HG03442 (cell line): ENCODE data around the gene SLC22A7.

Source experiments
- ATAC-seq: cut with Tn5 transposase; IDR thresholded peaks from one replicate; pipeline ENCODE4 v1.9.1; 2021; ENCODE audit warnings: mild to moderate bottlenecking, moderate library complexity; ENCODE audit not compliant: unreplicated experiment

SLC22A7 gene, protein sequence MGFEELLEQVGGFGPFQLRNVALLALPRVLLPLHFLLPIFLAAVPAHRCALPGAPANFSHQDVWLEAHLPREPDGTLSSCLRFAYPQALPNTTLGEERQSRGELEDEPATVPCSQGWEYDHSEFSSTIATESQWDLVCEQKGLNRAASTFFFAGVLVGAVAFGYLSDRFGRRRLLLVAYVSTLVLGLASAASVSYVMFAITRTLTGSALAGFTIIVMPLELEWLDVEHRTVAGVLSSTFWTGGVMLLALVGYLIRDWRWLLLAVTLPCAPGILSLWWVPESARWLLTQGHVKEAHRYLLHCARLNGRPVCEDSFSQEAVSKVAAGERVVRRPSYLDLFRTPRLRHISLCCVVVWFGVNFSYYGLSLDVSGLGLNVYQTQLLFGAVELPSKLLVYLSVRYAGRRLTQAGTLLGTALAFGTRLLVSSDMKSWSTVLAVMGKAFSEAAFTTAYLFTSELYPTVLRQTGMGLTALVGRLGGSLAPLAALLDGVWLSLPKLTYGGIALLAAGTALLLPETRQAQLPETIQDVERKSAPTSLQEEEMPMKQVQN

DNA sequence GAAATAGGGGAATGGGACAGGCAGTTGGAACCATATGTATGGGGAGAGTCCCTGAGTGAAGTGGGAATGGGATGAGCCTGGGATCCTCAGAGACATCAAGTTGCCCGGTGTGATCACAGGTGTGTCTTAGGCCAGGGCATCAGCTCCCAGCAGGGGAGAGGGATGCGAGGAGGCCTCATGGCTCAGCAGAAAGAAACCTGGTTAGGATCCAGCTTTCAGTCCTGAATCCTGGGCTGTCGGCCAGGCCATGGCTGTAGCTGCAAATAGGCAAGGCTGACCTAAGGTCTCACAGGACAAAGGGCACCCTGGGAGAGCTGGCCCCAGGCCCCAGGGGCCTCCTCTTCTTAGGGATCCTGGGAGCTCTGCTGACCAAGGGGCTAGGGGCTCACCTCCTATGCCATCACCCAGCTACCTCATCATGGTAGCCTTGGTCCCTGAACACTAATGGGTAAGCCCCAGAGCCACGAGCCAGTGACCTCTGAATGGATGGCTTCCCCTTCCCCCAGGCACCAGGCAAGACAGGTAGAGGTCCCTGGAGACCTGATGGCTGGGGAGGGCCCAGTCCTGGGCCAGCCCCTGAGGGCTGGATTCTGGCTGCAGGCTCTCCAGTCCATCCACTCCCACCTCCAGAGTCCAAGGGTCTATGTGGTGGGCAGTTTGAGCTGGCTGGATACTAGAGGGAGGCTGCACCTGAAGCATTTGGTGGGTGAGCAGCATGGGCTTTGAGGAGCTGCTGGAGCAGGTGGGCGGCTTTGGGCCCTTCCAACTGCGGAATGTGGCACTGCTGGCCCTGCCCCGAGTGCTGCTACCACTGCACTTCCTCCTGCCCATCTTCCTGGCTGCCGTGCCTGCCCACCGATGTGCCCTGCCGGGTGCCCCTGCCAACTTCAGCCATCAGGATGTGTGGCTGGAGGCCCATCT, at the start of gene SLC22A7:
Gene SLC22A7, plus strand, starts transcription at position 617 of the 921 bp plus-strand sequence. Its CDS starts 99 bp downstream, at position 716.
- no peak for ATAC-seq

DNA sequence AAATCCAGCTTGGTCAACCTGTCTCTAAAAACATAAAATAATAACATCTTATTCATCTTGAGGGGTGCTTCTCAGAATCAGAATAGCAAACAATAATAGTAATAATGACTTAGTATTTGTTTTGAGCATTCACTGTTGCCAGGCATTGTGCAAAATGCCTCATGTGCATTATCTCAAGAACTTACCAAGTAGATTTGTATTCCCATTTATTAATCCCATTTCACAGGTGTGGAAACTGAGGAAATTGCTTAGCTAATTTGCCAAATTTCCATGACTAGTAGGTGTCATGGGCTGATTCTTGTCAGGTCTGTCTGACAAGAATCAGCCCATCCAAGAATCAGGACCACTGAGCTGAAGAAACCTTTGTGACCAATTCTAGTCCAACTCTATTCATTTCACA, 49.3 kb upstream of the SLC22A7 start:
- ATAC-seq: no peak

DNA sequence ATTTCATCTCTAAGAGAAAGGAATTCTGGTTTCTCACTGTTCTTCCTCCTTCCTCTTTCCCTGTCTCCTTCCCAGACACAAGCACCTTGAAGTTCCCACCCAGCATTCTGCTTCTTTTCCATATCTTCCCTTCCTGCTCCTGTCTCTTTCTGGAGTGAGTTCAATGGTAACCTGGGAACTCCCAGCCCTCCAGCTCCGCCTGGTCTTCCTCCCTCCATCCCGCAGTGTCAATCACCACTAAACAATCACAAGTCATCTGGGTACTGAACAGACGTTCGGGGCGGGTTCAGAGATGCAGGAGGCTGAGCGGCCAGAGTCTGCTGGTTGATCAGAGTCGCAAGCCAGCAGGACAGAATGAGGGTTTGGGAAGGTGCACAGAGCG, 47.1 kb upstream of the SLC22A7 start:
- ATAC-seq: peak; percentile 37

DNA sequence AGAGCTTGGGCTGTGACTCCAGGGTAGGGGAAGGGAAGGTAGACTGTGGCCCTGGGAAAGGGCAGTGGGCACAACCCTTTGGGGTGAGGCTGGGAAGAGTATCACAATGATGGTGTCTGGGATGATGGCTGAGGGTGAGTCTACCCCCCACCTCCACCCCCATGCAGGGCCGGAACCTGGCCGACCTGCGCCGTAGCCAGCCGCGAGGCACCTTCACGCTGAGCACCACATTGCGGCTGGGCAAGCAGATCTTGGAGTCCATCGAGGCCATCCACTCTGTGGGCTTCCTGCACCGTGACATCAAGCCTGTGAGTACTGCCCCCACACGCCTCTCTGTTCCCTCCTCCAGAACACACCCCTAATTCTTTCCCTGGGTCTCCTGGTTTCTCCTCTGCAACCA, 44.7 kb upstream of the SLC22A7 start:
- no peak for ATAC-seq

DNA sequence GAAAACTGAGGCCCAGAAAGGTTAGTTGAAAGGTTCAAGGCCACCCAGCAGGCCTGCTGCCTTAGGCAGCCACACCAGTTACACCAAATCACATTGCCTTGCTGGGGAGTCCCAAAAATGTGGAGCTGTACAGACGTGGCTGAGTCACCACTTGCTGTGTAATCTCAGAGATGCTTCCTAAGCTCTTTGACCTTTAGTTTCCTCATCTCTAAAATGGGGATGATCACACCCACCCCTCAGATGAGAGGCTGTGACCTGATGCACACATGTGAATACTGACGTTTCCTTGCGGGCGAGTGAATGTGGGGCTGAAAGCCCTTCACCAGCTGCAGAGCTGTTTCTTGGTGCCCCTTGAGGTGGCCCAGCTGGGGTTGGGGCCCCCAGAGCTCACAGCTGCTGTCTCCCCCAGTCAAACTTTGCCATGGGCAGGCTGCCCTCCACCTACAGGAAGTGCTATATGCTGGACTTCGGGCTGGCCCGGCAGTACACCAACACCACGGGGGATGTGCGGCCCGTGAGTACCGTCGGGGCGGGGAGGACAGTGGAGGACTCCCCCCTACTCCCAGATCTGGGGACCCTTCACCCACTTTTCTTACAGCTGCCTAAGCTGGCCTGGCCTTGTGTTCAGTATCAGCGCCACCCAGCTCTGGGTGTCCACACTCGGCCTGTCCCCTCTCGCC, 43.8 kb upstream of the SLC22A7 start:
- no peak for ATAC-seq

DNA sequence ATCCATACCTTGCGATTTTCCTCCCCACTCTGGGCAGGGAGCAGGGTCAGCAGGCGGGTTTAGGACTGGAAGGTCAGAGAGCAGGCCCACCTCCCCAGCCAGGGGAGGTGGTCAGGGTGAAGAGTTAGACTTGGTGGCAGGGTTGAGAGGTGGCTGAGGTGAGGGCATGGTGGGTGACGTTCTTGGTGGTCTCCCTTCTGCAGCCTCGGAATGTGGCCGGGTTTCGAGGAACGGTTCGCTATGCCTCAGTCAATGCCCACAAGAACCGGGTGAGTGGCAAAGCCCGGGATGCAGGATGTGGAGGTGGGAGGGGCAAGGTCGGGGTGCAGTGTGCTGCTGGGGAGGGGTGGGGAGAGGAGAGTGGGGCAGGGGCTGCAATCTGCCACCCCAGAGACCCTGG, 43.2 kb upstream of the SLC22A7 start:
- ATAC-seq: no peak

DNA sequence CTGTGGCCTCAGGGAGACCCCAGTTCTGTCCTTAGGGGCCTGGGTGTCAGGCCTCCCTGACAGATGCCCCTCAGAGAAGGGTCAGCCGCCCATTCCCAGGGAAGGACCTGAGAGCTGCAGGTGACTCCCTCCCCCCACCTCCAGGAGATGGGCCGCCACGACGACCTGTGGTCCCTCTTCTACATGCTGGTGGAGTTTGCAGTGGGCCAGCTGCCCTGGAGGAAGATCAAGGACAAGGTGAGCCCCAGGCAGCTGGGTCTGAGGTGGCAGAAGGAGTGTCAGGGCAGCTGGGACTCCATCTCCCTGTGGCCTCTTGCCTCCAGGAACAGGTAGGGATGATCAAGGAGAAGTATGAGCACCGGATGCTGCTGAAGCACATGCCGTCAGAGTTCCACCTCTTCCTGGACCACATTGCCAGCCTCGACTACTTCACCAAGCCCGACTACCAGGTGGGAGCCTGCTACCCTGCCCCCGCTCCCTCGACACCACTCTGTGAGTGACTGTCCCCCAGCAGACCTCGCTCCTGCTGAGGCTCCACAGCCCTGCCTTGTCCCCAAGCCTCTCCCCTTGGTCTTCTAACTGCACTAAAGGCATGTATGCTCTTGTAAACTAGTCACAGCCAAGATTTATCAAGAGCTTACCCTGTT, 42.5 kb upstream of the SLC22A7 start:
- ATAC-seq: no peak

DNA sequence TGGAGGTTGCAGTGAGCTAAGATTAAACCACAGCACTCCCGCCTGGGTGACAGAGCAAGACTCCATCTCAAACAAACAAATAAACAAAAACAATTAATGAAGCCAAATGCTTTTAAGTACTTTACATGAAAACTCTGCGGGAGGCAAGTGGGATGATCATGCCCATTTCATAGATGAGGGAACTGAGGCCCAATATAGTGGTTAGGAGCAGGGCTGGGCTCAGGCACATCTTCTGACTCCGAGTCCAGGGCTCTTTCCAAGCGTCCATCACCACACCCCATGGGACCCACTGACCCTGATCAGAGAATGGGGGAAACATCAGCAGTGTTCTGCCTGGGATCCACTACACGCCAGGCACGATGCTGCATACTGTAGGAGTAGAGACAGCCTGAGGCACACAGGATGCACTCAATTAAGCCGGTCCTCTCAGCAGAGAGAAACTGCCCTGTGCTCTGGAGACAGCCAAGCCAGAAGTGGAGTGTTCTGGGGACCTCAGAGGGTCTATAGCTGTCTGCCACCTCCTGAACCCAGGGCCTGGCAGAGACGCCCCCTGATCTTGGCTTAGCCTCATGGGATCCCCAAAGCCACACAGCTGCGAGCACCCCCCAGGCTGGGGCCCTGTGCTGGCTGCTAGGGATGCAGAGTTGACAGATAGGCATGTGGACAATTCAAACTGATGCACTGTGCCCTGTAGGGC, 41.2 kb upstream of the SLC22A7 start:
- ATAC-seq: no peak

DNA sequence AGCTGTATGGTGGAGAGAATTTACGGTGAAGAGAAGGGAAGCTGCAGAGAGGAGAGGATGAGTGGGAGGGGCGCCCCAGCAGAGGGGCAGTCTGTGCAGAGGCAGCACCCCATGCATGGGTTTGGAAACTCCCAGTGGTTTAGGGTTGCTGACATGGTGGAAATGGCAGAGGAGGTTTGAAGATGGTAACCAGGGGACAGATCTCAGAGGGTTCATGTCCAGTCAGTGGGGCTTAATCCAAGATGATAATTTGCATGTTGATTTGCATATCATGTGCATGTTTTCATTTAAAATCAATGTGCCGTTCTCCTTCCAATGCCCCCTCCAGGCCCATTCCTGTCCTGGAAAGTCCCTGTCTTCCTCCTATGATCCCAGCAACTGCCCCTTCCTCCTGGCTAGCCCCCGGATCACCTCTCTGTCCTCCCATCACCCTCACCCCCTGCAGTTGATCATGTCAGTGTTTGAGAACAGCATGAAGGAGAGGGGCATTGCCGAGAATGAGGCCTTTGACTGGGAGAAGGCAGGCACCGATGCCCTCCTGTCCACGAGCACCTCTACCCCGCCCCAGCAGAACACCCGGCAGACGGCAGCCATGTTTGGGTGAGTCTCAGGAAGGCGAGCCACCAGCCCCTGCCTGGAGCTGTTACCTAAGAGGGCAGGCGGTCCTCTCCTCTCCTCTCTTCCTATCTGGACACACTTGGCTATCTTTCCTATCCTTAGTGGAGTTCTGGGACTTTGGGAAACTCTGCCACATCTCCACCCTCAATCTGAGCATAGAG, 40.5 kb upstream of the SLC22A7 start:
- no peak for ATAC-seq

DNA sequence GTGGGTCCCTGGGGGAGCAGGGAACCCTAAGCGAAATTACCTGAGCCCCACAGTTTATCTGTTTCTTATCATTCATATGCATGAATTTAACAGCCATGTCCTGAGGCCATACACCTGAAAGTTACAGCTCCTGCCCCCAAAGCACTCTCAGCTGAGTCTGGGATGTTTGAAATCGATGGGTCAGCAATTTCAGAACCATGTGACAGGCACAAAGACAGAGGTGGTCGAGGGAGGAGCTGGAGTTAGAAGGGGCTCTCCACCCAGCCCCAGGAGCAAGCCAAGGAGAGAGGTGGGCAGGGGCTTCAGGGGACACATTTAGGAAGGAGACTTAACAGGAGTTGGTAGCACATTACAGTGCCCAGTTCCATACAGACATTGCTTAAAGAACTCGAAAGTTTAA, 39.9 kb upstream of the SLC22A7 start:
- no peak for ATAC-seq

DNA sequence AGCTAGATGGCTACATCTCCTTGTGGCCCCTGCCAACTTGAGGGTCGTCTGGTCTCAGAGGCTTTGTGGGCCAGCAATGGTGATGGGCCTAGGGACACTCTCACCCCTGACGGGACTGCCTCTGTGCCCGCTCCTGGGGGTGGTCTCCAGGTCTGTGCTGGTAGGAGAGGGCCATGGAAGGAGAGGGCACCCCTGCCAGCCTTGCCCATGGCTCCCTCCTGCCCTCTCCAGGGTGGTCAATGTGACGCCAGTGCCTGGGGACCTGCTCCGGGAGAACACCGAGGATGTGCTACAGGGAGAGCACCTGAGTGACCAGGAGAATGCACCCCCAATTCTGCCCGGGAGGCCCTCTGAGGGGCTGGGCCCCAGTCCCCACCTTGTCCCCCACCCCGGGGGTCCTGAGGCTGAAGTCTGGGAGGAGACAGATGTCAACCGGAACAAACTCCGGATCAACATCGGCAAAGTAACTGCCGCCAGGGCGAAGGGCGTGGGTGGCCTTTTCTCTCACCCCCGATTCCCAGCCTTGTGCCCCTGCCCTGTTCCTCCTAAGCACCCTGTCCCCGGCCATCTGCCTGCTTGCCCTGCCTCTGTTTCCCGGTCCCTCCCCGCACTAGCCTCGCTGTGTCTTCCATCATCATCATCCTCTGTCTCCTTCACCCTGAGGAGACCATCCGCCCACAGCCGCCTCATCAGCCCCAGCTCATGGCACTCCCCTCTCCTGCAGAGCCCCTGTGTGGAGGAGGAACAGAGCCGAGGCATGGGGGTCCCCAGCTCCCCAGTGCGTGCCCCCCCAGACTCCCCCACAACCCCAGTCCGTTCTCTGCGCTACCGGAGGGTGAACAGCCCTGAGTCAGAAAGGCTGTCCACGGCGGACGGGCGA, 39.0 kb upstream of the SLC22A7 start:
- ATAC-seq: no peak

DNA sequence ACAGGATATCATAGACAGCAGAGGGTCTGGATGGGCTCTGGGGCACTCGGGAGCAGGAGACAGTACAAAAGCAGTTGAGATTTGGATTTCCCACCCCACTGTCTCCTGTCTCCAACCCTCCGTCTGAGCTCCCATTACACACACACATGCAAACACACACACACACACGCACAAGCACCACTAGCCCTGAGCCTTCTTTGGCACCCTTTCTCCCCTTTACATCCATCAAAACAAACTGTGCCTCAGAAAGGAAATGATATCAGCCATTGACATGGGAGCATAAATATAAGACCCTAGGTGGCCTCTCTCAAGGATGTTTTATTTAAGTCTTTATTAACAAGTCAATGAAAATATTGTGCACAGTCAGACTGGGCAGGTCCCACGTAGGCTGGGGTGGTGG, 37.3 kb upstream of the SLC22A7 start:
- ATAC-seq: no peak

DNA sequence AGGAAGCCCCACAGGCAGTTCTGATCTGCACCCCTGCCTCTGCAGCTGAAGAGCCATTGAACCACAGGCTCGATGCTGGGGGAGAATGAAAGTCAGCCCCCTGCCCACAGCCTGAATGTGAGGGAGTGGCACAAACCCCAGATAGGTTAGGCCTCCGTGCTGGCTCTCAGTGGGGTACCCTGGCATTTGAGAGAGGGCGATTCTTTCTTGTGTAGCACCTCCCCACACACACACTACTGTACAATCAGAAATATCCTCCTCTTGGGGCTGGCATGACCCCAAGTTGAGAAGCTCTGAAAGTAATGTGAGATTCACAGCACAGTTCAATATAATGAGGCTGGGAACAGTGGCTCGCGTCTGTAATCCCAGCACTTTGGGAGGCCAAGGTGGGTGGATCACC, 36.9 kb upstream of the SLC22A7 start:
- ATAC-seq: no peak

DNA sequence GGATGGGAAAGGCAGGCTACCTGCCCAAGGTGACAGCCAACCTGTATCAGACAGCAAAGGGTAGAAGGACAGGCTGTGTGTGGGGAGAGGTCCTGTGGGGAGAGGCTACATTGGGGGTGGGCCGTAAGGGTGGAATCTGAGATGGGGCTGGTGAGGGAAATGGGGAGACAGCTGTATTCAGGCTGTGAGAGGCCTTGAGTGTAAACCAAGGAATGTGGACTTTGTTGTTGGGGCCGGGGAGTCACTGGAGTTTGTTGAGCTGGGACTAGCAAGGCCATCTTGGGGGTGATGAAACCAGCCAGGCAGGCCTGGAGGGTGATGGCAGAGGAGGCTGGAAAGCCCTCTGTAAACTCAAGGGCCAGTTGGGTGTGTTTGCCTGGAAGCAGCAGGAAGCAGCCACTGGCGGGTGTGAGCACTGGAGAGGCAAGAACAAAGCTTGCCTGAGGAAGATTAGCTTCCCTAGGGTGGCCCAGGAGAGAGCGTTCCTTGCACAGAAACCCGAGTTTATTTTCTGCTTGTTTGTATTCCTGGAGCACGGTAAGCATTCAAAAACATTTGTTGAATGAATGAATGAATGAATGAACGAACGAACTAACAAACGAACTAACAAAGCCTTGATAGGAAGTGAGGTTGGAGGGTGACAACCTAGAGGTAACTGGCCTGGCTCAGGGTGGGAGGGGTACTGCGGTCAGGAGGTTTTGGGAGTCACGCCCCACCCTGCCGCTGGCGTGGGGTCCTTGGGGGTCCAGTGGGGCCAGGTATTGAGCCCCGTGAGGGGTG, 35.9 kb upstream of the SLC22A7 start:
- no peak for ATAC-seq

DNA sequence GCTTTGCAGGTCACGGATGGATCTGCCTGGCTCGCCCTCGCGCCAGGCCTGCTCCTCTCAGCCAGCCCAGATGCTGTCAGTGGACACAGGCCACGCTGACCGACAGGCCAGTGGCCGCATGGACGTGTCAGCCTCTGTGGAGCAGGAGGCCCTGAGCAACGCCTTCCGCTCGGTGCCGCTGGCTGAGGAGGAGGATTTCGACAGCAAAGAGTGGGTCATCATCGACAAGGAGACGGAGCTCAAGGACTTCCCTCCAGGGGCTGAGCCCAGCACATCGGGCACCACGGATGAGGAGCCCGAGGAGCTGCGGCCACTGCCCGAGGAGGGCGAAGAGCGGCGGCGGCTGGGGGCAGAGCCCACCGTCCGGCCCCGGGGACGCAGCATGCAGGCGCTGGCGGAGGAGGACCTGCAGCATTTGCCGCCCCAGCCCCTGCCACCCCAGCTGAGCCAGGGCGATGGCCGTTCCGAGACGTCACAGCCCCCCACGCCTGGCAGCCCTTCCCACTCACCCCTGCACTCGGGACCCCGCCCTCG, 35.2 kb upstream of the SLC22A7 start:
- no peak for ATAC-seq

DNA sequence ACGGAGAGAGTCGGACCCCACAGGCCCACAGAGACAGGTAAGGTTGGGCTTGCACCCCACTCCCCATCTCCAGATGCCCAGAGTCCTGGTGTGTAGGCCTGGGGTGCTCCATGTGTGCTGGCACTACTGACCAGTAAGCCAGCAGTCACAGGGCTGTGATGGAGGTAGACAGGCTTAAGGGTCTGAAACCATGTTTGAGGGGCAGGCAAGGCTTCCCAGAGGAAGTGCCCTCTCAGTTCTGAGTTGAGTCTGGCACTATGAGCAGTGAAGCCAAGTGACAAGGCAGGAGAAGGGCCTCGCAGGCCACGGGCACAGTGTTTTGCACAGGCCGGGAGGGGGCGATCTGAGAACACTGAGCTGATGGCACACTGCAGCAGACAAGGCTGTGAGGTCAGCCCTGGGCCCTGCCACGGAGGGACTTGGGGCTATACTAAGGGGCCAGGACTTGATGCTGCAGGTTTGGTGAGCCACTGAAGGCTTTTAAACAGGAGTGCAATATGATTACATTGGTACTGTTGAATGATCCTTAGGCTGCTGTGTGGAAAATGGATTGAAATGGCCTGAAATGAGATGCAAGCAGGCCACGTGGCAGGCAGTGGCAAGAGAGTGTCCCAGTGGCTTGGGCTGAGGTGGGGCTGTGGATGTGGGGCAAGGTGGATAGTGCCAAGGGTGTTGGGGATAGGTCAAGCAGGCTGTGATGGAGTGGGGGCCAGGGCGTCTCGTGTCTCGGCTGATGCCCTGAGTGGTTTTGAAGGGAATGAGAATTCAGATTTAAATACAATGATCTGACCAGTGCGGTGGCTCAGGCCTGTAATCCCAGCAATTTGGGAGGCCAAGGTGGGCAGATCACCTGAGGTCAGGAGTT, 34.5 kb upstream of the SLC22A7 start:
- peak; percentile 77 for ATAC-seq
